H1 (cell line): ENCODE data around the gene TSPAN8. TPM values are rescaled to one million over a fixed set of nuclear protein-coding genes. Genes with fewer than 3 reads are reported as not detected.

Experiments
- HDAC2 ChIP-seq, 2 experiments: fragments of 300-600 bp in 1 of 2; sonication (generic) in 1 of 2; IDR thresholded peaks; 2 replicates each; pipeline ENCODE4 v1.6.1; 2011 to 2012; ENCODE audit warnings: low read depth in 2 of 2, low read length in 2 of 2, mild to moderate bottlenecking in 2 of 2, moderate library complexity in 2 of 2, borderline replicate concordance in 1 of 2, inconsistent platforms in 1 of 2
- JUND ChIP-seq: IDR thresholded peaks from 2 replicates; pipeline ENCODE4 v1.6.1; 2011; ENCODE audit warnings: mild to moderate bottlenecking, improper control_type of control experiment, low read length
- RFX5 ChIP-seq: IDR thresholded peaks from 2 replicates; pipeline ENCODE4 v1.6.1; 2011; ENCODE audit warnings: low read depth, low read length, improper control_type of control experiment, borderline replicate concordance
- SP2 ChIP-seq: IDR thresholded peaks from 2 replicates; pipeline ENCODE4 v1.6.1; 2012; ENCODE audit warnings: mild to moderate bottlenecking, low read length, inconsistent platforms
- polyA plus RNA-seq, 7 experiments: library from polyadenylated mRNA; depleted of rRNA in 3 of 7; stranded (reverse) in 5 of 7; unstranded in 2 of 7; fragments of >200 nt in 5 of 7; fragments of 200-250 nt in 2 of 7; gene quantifications; 1 replicate in 5 of 7; 2 replicates in 1 of 7; 4 replicates in 1 of 7; pipeline versions ENCODE4 v1.2.1 to v1.2.3, GENCODE V29; 2011 to 2013; ENCODE audit warnings: missing spikeins in 2 of 7, mixed read lengths in 2 of 7
- total RNA-seq: library from RNA; stranded (reverse); fragmentation: NEBNext Ultra II Directional; extraction: Animal tissue kit (Norgen Biotek cat#: 25700); gene quantifications from 2 replicates; pipeline ENCODE4 v1.2.1, GENCODE V29; 2021

TSPAN8 gene
- total and polyA plus RNA-seq, 2 of the 8 experiments (the other 6 are each of a cell fraction or from before 2014, with no cell fraction given): not detected

GRCh38 chr12:71201136-71201679, 43.4 kb upstream of the TSPAN8 start (continued):
- TF ChIP-seq HDAC2 (IDR thresholded peaks at IDR 0.05; ENCODE audit: borderline replicate concordance in 1 of 2, low read depth in 2 of 2, low read length in 2 of 2): no peak
- TF ChIP-seq JUND: no peak
- no peak for TF ChIP-seq RFX5
- no peak for TF ChIP-seq SP2
